Measurements from ENCODE around the gene MACROD2. TPM values are rescaled to one million over a fixed set of nuclear protein-coding genes. Genes with fewer than 3 reads are reported as not detected.

MACROD2 gene
- total RNA-seq, 2 donors from 2014 or later: 0.94 to 10.4 TPM

- Histone ChIP-seq H3K9me3 (no peaks in the 10 kb centered on the region), H3K27me3 (no peaks in the 10 kb centered on the region), H3K27ac (no peak overlapping the region), H3K36me3 (no peaks in the 10 kb centered on the region), H3K4me1 (no peaks in the 10 kb centered on the region), H3K4me3 (no peak overlapping the region)
- no peak for TF ChIP-seq CTCF (IDR thresholded peaks at IDR 0.05)
- DNase-seq (ENCODE audit: low spot score): no peak
Measured at GRCh38 chr20:15318682-15319081, 1323.4 kb downstream of the MACROD2 start.

- no peak overlapping the region for H3K27ac ChIP-seq
- no peaks in the 10 kb centered on the region for H3K27me3 ChIP-seq
- H3K4me3 ChIP-seq: no peak overlapping the region
- no peaks in the 10 kb centered on the region for H3K36me3 ChIP-seq
- TF ChIP-seq CTCF (IDR thresholded peaks at IDR 0.05): no peak
- DNase-seq (ENCODE audit: low spot score): no peak
- H3K9me3 ChIP-seq: no peaks in the 10 kb centered on the region
- no peaks in the 10 kb centered on the region for H3K4me1 ChIP-seq
Measured at GRCh38 chr20:15319439-15319838, 1324.1 kb downstream of the MACROD2 start.

- H3K27ac ChIP-seq: no peak overlapping the region
- TF ChIP-seq CTCF (IDR thresholded peaks at IDR 0.05): no peak
- DNase-seq (ENCODE audit: low spot score): no peak
Measured at GRCh38 chr20:15320941-15321340, 1325.6 kb downstream of the MACROD2 start.

GRCh38 chr20:15327123-15327522 lies 1331.8 kb downstream of the MACROD2 start:
- TF ChIP-seq CTCF (IDR thresholded peaks at IDR 0.05): no peak
- H3K4me1 ChIP-seq: no peaks in the 10 kb centered on the region
- no peaks in the 10 kb centered on the region for H3K27me3 ChIP-seq
- no peak overlapping the region for H3K27ac ChIP-seq
- no peak overlapping the region for H3K4me3 ChIP-seq
- H3K9me3 ChIP-seq: no peaks in the 10 kb centered on the region
- DNase-seq (ENCODE audit: low spot score): no peak
- H3K36me3 ChIP-seq: no peaks in the 10 kb centered on the region

More at GRCh38 chr20:15320941-15321340, 1325.6 kb downstream of the MACROD2 start:
- H3K27me3 ChIP-seq: no peaks in the 10 kb centered on the region
- no peaks in the 10 kb centered on the region for H3K9me3 ChIP-seq
- H3K4me3 ChIP-seq: no peak overlapping the region
- no peaks in the 10 kb centered on the region for H3K4me1 ChIP-seq
- no peaks in the 10 kb centered on the region for H3K36me3 ChIP-seq

GRCh38 chr20:15328084-15328483 lies 1332.8 kb downstream of the MACROD2 start:
- no peak for TF ChIP-seq CTCF (IDR thresholded peaks at IDR 0.05)
- no peak for DNase-seq (ENCODE audit: low spot score)
- no peaks in the 10 kb centered on the region for H3K9me3 ChIP-seq
- no peaks in the 10 kb centered on the region for H3K36me3 ChIP-seq
- H3K27me3 ChIP-seq: no peaks in the 10 kb centered on the region
- H3K27ac ChIP-seq: no peak overlapping the region
- no peak overlapping the region for H3K4me3 ChIP-seq
- no peaks in the 10 kb centered on the region for H3K4me1 ChIP-seq

- Histone ChIP-seq H3K27me3 (no peaks in the 10 kb centered on the region), H3K36me3 (no peaks in the 10 kb centered on the region), H3K4me1 (no peaks in the 10 kb centered on the region), H3K9me3 (no peaks in the 10 kb centered on the region), H3K4me3 (no peak overlapping the region), H3K27ac (no peak overlapping the region)
- no peak for TF ChIP-seq CTCF (IDR thresholded peaks at IDR 0.05)
- no peak for DNase-seq (ENCODE audit: low spot score)
Measured at GRCh38 chr20:15332711-15333160, 1337.4 kb downstream of the MACROD2 start.

Data from right atrium auricular region (tissue), 2 donors.